Suprapubic skin (tissue), 3 donors: Measurements from ENCODE around the gene TRIM45.

ENCODE experiments used
- CTCF ChIP-seq, 2 donors: fragments of 200-600 bp in 1 of 2; fragments of 450-650 bp in 1 of 2; sonication (generic) in 1 of 2; IDR thresholded peaks; one replicate each; pipeline ENCODE4 v1.5.1; 2016 to 2019; ENCODE audit warnings: antibody characterized with exemption in 2 of 2, mild to moderate bottlenecking in 1 of 2, moderate library complexity in 1 of 2
- POLR2A ChIP-seq, 2 donors: fragments of 450-650 bp; IDR thresholded peaks; one replicate each; pipeline ENCODE4 v1.6.1; 2017; ENCODE audit warnings: antibody characterized with exemption in 2 of 2, mild to moderate bottlenecking in 2 of 2, moderate library complexity in 2 of 2

- TF ChIP-seq CTCF (IDR thresholded peaks at IDR 0.05): no peak
- no peak for TF ChIP-seq POLR2A (IDR thresholded peaks at IDR 0.05)
These were observed 23.2 kb downstream of the TRIM45 start for GRCh38 chr1:117098287-117098890.
